H9 (cell line): ENCODE measurements around the gene TSSC4. TPM values are rescaled to one million over a fixed set of nuclear protein-coding genes. Genes with fewer than 3 reads are reported as not detected.

Experiments used
- DNase-seq: peaks from one replicate; pipeline ENCODE4 v3.0.0-alpha.2; 2017
- H2AFZ ChIP-seq: one replicate; pipeline ENCODE4 v1.6.1; 2013; ENCODE audit warnings: mild to moderate bottlenecking, low read length, control low read depth, moderate library complexity
- H2AK5ac ChIP-seq: 2 replicates; pipeline ENCODE4 v1.6.1; 2013; ENCODE audit warnings: low read length, control low read depth, mixed read lengths; ENCODE audit not compliant: insufficient read length
- H2BK120ac ChIP-seq: one replicate; pipeline ENCODE4 v1.6.1; 2013; ENCODE audit warnings: low read depth, mild to moderate bottlenecking, low read length, control low read depth, inconsistent platforms; ENCODE audit not compliant: poor library complexity, severe bottlenecking
- H2BK12ac ChIP-seq: 2 replicates; pipeline ENCODE4 v1.6.1; 2013; ENCODE audit warnings: low read length, control low read depth, mixed read lengths, low read depth; ENCODE audit not compliant: insufficient read length
- H2BK15ac ChIP-seq: 2 replicates; pipeline ENCODE4 v1.6.1; 2013; ENCODE audit warnings: low read depth, low read length, control low read depth
- H2BK20ac ChIP-seq: one replicate; pipeline ENCODE4 v1.6.1; 2013; ENCODE audit warnings: low read depth, mild to moderate bottlenecking, low read length, control low read depth, inconsistent platforms; ENCODE audit not compliant: poor library complexity, severe bottlenecking
- H2BK5ac ChIP-seq: 2 replicates; pipeline ENCODE4 v1.6.1; 2013; ENCODE audit warnings: low read length, control low read depth, mixed read lengths; ENCODE audit not compliant: insufficient read length
- H3K14ac ChIP-seq: 2 replicates; pipeline ENCODE4 v1.6.1; 2013; ENCODE audit warnings: low read length, control low read depth; ENCODE audit not compliant: insufficient read depth
- H3K18ac ChIP-seq: 2 replicates; pipeline ENCODE4 v1.6.1; 2013; ENCODE audit warnings: low read depth, mild to moderate bottlenecking, mixed read lengths, low read length, control low read depth; ENCODE audit not compliant: insufficient read length
- H3K23ac ChIP-seq: 2 replicates; pipeline ENCODE4 v1.6.1; 2013; ENCODE audit warnings: low read length, control low read depth, mixed read lengths, low read depth; ENCODE audit not compliant: insufficient read length
- H3K23me2 ChIP-seq: 2 replicates; pipeline ENCODE4 v1.6.1; 2013; ENCODE audit warnings: low read depth, mild to moderate bottlenecking, mixed read lengths, low read length, control low read depth; ENCODE audit not compliant: insufficient read length, poor library complexity, severe bottlenecking
- H3K27ac ChIP-seq: 2 replicates; pipeline ENCODE4 v1.5.1; 2013; ENCODE audit warnings: low read length, control low read depth, mixed read lengths, low read depth; ENCODE audit not compliant: insufficient read length
- H3K27me3 ChIP-seq: 2 replicates; pipeline ENCODE4 v1.6.1; 2013; ENCODE audit warnings: low read length, control low read depth, inconsistent platforms; ENCODE audit not compliant: insufficient read depth
- H3K4ac ChIP-seq: 2 replicates; pipeline ENCODE4 v1.6.1; 2013; ENCODE audit warnings: low read depth, mild to moderate bottlenecking, control low read depth, inconsistent platforms, low read length, moderate library complexity
- H3K4me1 ChIP-seq: 2 replicates; pipeline ENCODE4 v1.6.1; 2013; ENCODE audit warnings: low read length, control low read depth, inconsistent platforms; ENCODE audit not compliant: insufficient read depth
- H3K4me2 ChIP-seq: 2 replicates; pipeline ENCODE4 v1.6.1; 2013; ENCODE audit warnings: low read length, control low read depth, mixed read lengths; ENCODE audit not compliant: insufficient read length, insufficient read depth
- H3K56ac ChIP-seq: 2 replicates; pipeline ENCODE4 v1.6.1; 2013; ENCODE audit warnings: low read depth, mild to moderate bottlenecking, mixed read lengths, low read length, control low read depth; ENCODE audit not compliant: insufficient read length
- H3K79me1 ChIP-seq: 2 replicates; pipeline ENCODE4 v1.6.1; 2013; ENCODE audit warnings: low read depth, mild to moderate bottlenecking, moderate library complexity, low read length, control low read depth, inconsistent platforms; ENCODE audit not compliant: insufficient read depth, poor library complexity, severe bottlenecking
- H3K79me2 ChIP-seq: 2 replicates; pipeline ENCODE4 v1.6.1; 2013; ENCODE audit warnings: low read length, control low read depth, inconsistent platforms; ENCODE audit not compliant: insufficient read depth
- H3K9ac ChIP-seq: 2 replicates; pipeline ENCODE4 v1.6.1; 2013; ENCODE audit warnings: low read length, control low read depth, mixed read lengths; ENCODE audit not compliant: insufficient read length; ENCODE audit errors: extremely low read depth
- H3K9me3 ChIP-seq: one replicate; pipeline ENCODE4 v1.6.1; 2013; ENCODE audit warnings: low read depth, low read length, inconsistent platforms; ENCODE audit not compliant: control insufficient read depth
- H3T11ph ChIP-seq: one replicate; pipeline ENCODE4 v1.6.1; 2013; ENCODE audit warnings: mild to moderate bottlenecking, low read length, control low read depth, inconsistent platforms
- H4K20me1 ChIP-seq: one replicate; pipeline ENCODE4 v1.6.1; 2013; ENCODE audit not compliant: control insufficient read depth, insufficient read length, insufficient read depth
- H4K5ac ChIP-seq: 2 replicates; pipeline ENCODE4 v1.6.1; 2013; ENCODE audit warnings: low read depth, mild to moderate bottlenecking, mixed read lengths, low read length, control low read depth; ENCODE audit not compliant: insufficient read length
- H4K8ac ChIP-seq: replicated peaks from 2 replicates; pipeline ENCODE4 v1.6.1; 2013; ENCODE audit warnings: low read length, control low read depth, mixed read lengths, low read depth; ENCODE audit not compliant: insufficient read length
- H4K91ac ChIP-seq: 2 replicates; pipeline ENCODE4 v1.6.1; 2013; ENCODE audit warnings: low read depth, mild to moderate bottlenecking, moderate library complexity, mixed read lengths, low read length, control low read depth; ENCODE audit not compliant: insufficient read length
- H3K27ac Mint-ChIP-seq, 3 experiments: 2 replicates in 2 of 3; 3 replicates in 1 of 3; pipeline ENCODE4 v1.8.0; 2020 to 2021; ENCODE audit warnings: mixed read lengths in 3 of 3, mild to moderate bottlenecking in 1 of 3, moderate library complexity in 1 of 3
- H3K27me3 Mint-ChIP-seq: 2 replicates; pipeline ENCODE4 v1.8.0; 2021; ENCODE audit warnings: low read depth, mild to moderate bottlenecking, moderate library complexity, mixed read lengths
- H3K36me3 Mint-ChIP-seq, 3 experiments: 2 replicates in 2 of 3; 3 replicates in 1 of 3; pipeline ENCODE4 v1.8.0; 2020 to 2021; ENCODE audit warnings: low read depth in 3 of 3, mixed read lengths in 3 of 3; ENCODE audit not compliant: insufficient read depth in 1 of 3
- H3K4me1 Mint-ChIP-seq, 2 experiments: 2 replicates each; pipeline ENCODE4 v1.8.0; 2020; ENCODE audit warnings: mixed read lengths in 2 of 2
- H3K4me3 Mint-ChIP-seq, 2 experiments: 2 replicates in 1 of 2; 3 replicates in 1 of 2; pipeline ENCODE4 v1.8.0; 2020 to 2021; ENCODE audit warnings: mild to moderate bottlenecking in 2 of 2, mixed read lengths in 2 of 2, moderate library complexity in 1 of 2
- H3K9me3 Mint-ChIP-seq, 2 experiments: 2 replicates in 1 of 2; 3 replicates in 1 of 2; pipeline ENCODE4 v1.8.0; 2020; ENCODE audit warnings: mild to moderate bottlenecking in 2 of 2, mixed read lengths in 2 of 2, moderate library complexity in 1 of 2
- CTCF ChIP-seq: fragments of 200-600 bp; sonication (generic); conservative IDR thresholded peaks from 3 replicates; pipeline ENCODE4 v1.8.0; 2021; ENCODE audit warnings: antibody characterized with exemption, mild to moderate bottlenecking
- WGBS: extraction: QIAGEN DNeasy Blood & Tissue Kit; methylation state at CpG from one replicate; pipeline ENCODE4 v1.1.7; 2013; ENCODE audit warnings: missing lambda C conversion rate, low lambda C conversion rate, mixed read lengths; ENCODE audit not compliant: insufficient read length; ENCODE audit errors: extremely low coverage; 5-methylcytosine and 5-hydroxymethylcytosine counted together
- total RNA-seq: library from RNA; stranded (reverse); gene quantifications from 2 replicates; pipeline ENCODE4 v1.2.1, GENCODE V29; 2021

Gene TSSC4
- total RNA-seq, 1 experiment from 2014 or later: 51.0 TPM

DNA sequence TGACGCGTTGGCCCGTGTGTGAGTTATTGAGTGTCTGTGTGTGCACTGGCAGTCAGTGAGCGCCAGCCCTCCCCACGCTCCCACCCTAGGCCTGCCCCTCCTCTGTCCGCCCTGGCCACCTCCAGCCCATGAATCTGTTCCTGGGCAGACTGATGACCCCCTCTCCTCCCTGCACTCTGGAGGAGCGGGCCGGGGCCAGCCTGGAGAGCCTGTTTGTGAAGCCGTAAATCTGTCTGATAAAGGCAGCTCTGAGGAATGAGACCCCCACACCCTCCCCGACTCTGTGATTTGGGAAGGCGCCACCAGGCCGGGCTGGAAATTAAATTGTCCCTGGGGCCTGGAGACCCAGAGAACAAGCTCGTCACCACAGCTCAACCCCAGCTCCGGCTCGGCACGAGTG is 8.6 kb downstream of the TSSC4 start:
- H3K4me3 Mint-ChIP-seq: no peak overlapping the region

More for the DNA sequence above, 8.6 kb downstream of the TSSC4 start:
- Histone ChIP-seq H2BK12ac (no peak overlapping the region), H3K56ac (no peak overlapping the region), H3K23ac (no peak overlapping the region), H3K18ac (no peak overlapping the region), H3K14ac (no peak overlapping the region), H2BK120ac (no peak overlapping the region), H3K4me1 (no peaks in the 10 kb centered on the region), H3T11ph (no peak overlapping the region), H2BK15ac (no peak overlapping the region), H4K8ac (no peak overlapping the region), H3K9me3 (no peaks in the 10 kb centered on the region), H3K23me2 (no peaks in the 10 kb centered on the region), H3K9ac (no peak overlapping the region), H3K27me3 (no peaks in the 10 kb centered on the region), H2BK5ac (no peak overlapping the region), H3K79me2 (no peaks in the 10 kb centered on the region), H2AFZ (no peak overlapping the region), H3K79me1 (no peaks in the 10 kb centered on the region), H2AK5ac (no peak overlapping the region), H4K5ac (no peak overlapping the region), H4K20me1 (no peaks in the 10 kb centered on the region), H3K4me2 (no peak overlapping the region), H3K27ac (no peak overlapping the region), H4K91ac (no peak overlapping the region), H3K4ac (no peak overlapping the region), H2BK20ac (no peak overlapping the region)
- no CpG with 5 or more reads among the region's 16 CpGs for WGBS
- no peak for DNase-seq
- no peak for TF ChIP-seq CTCF
- Mint-ChIP-seq H3K9me3 (no peaks in the 10 kb centered on the region; a peak in 1 of 5 replicates), H3K4me1 (no peaks in the 10 kb centered on the region), H3K27ac (peak overlapping the region in 1 of 3 experiments; percentile 89; a peak in 1 of 7 replicates), H3K27me3 (peaks cover 7% of the 10 kb centered on the region), H3K36me3 (no peaks in the 10 kb centered on the region)
